K562 (cell line): ENCODE data around the gene C11orf98. TPM values are rescaled to one million over a fixed set of nuclear protein-coding genes. Genes with fewer than 3 reads are reported as not detected.

ENCODE experiments used
- CEBPG ChIP-seq, 3 experiments: fragments of 200-800 bp in 1 of 3; sonication (Bioruptor generic) in 1 of 3; sonication (generic) in 1 of 3; formaldehyde crosslinking in 1 of 3; IDR thresholded peaks in 2 of 3; conservative IDR thresholded peaks in 1 of 3; 2 replicates each; pipeline versions ENCODE4 v1.6.1 to v1.8.0; 2016 to 2022; ENCODE audit warnings: missing compliant biosample characterization in 2 of 3, missing genetic modification characterization in 2 of 3, mild to moderate bottlenecking in 1 of 3, missing genetic modification reagents in 1 of 3
- FUS ChIP-seq: fragments of 200-400 bp; formaldehyde crosslinking; optimal IDR thresholded peaks from 2 replicates; pipeline ENCODE3; 2017; ENCODE audit warnings: low read depth, low read length
- GTF2A2 ChIP-seq: IDR thresholded peaks from 2 replicates; pipeline ENCODE4 v1.6.1; 2016; ENCODE audit warnings: mild to moderate bottlenecking, missing genetic modification characterization, missing compliant biosample characterization
- NR4A1 ChIP-seq, 2 experiments: fragments of 250-450 bp in 1 of 2; fragments of 450-650 bp in 1 of 2; sonication (Bioruptor Pico) in 1 of 2; IDR thresholded peaks; 2 replicates each; pipeline versions ENCODE4 v1.4.0 to v1.6.1; 2016 to 2020; ENCODE audit warnings: mild to moderate bottlenecking in 2 of 2, missing compliant biosample characterization in 1 of 2, missing genetic modification characterization in 1 of 2, moderate library complexity in 1 of 2
- REST ChIP-seq, 2 experiments: fragments of 450-650 bp; formaldehyde crosslinking in 1 of 2; IDR thresholded peaks; 2 replicates each; pipeline versions ENCODE4 v1.4.0 to v1.6.1; 2014 to 2020; ENCODE audit warnings: mild to moderate bottlenecking in 2 of 2, borderline replicate concordance in 1 of 2, low read depth in 1 of 2
- THRB ChIP-seq: fragments of 450-650 bp; formaldehyde crosslinking; conservative IDR thresholded peaks from 2 replicates; pipeline ENCODE4 v1.4.0; 2022; ENCODE audit warnings: mild to moderate bottlenecking, missing genetic modification characterization
- ZNF592 ChIP-seq: fragments of 450-650 bp; IDR thresholded peaks from 2 replicates; pipeline ENCODE4 v1.6.1; 2017; ENCODE audit warnings: antibody characterized with exemption, mild to moderate bottlenecking
- polyA plus RNA-seq, 8 experiments: library from polyadenylated mRNA; depleted of rRNA in 4 of 8; stranded (reverse) in 5 of 8; unstranded in 3 of 8; fragments of >200 nt; fragmentation: Nextera tagmentation in 2 of 8; fragmentation: Illumina TruSeq in 1 of 8; extraction: Ambion mirVana in 2 of 8; extraction: Trizol in 1 of 8; gene quantifications; 2 replicates each; pipeline versions ENCODE4 v1.2.1 to v1.2.3, GENCODE V29; 2011 to 2014; ENCODE audit warnings: inconsistent platforms in 1 of 8, missing spikeins in 1 of 8
- total RNA-seq, 7 experiments: library from RNA; depleted of rRNA in 6 of 7; stranded (reverse); fragments of >200 nt in 6 of 7; fragmentation: Illumina TruSeq in 2 of 7; extraction: Trizol in 2 of 7; gene quantifications; 2 replicates each; pipeline versions ENCODE4 v1.2.1 to v1.2.3, GENCODE V29; 2011 to 2021; ENCODE audit warnings: low replicate concordance in 1 of 7

Gene C11orf98
- total and polyA plus RNA-seq, 9 of the 15 experiments (the other 6 are each of a cell fraction or from before 2014, with no cell fraction given): 103 to 352 (median 218) TPM

- TF ChIP-seq THRB (CRISPR knock-in tag) (no peak), FUS (no peak), NR4A1 (CRISPR knock-in tag; IDR thresholded peaks at IDR 0.05) (no peak), NR4A1 (tag; IDR thresholded peaks at IDR 0.05) (no peak), GTF2A2 (tag) (no peak), REST (IDR thresholded peaks at IDR 0.05; ENCODE audit: borderline replicate concordance) (peak; percentile 38; the same call in 1 of the 2 replicates), REST (CRISPR knock-in tag; IDR thresholded peaks at IDR 0.05; ENCODE audit: low read depth) (no peak), ZNF592 (0 out of 2 replicates have a peak, but pooled peaks have one; percentile 53), CEBPG (CRISPR knock-in tag; IDR thresholded peaks at IDR 0.05) (no peak; the same call in 1 of the 2 replicates), CEBPG (tag; conservative IDR thresholded peaks at IDR 0.05 in 1 of 2, IDR thresholded peaks at IDR 0.05 in 1 of 2) (peak in 1 of 2 experiments; percentile 46; a peak in 1 of 4 replicates)
These were observed 15.8 kb upstream of the C11orf98 start (continued) for GRCh38 chr11:62680825-62681240.
